Dendritic cell treated with granulocyte-macrophage colony-stimulating factor and Interleukin-4, amounts not matched to agents 40 ng/mL and 50 ng/mL, for 4 days (primary cell): Measurements from ENCODE around the gene FEM1B.
A peak's percentile ranks its signal among the peaks of the same experiment; 100 is the strongest.

ENCODE experiments used
- H3K27ac Mint-ChIP-seq: one replicate; pipeline ENCODE4 v1.8.0; 2022; ENCODE audit warnings: mild to moderate bottlenecking, mixed read lengths
- H3K27me3 Mint-ChIP-seq: one replicate; pipeline ENCODE4 v1.8.0; 2022; ENCODE audit warnings: mild to moderate bottlenecking, mixed read lengths
- H3K36me3 Mint-ChIP-seq: one replicate; pipeline ENCODE4 v1.8.0; 2022; ENCODE audit warnings: low read depth, mixed read lengths
- H3K4me1 Mint-ChIP-seq: one replicate; pipeline ENCODE4 v1.8.0; 2022; ENCODE audit warnings: low read depth, mixed read lengths
- H3K4me3 Mint-ChIP-seq: one replicate; pipeline ENCODE4 v1.8.0; 2022; ENCODE audit warnings: mild to moderate bottlenecking, moderate library complexity, mixed read lengths
- H3K9me3 Mint-ChIP-seq: one replicate; pipeline ENCODE4 v1.8.0; 2022; ENCODE audit warnings: mixed read lengths
- intact Hi-C: fragments of 100-400 bp; cut with micrococcal nuclease; formaldehyde crosslinking; loops from one replicate; pipeline ENCODE4 v1.15.0; 2022

FEM1B gene

GRCh38 chr15:68322796-68323195 lies 45.3 kb downstream of the FEM1B start:
- intact Hi-C loops = no loop called here
- no peaks in the 10 kb centered on the region for H3K9me3 Mint-ChIP-seq
- peaks cover 43% of the 10 kb centered on the region for H3K4me1 Mint-ChIP-seq
- no peak overlapping the region for H3K4me3 Mint-ChIP-seq
- H3K27ac Mint-ChIP-seq = peak overlapping the region; percentile 18
- peaks cover 7% of the 10 kb centered on the region for H3K27me3 Mint-ChIP-seq
- H3K36me3 Mint-ChIP-seq = peaks cover 41% of the 10 kb centered on the region

GRCh38 chr15:68325726-68326125 lies 48.2 kb downstream of the FEM1B start:
- peaks cover 10% of the 10 kb centered on the region for H3K27me3 Mint-ChIP-seq
- no peak overlapping the region for H3K4me3 Mint-ChIP-seq
- intact Hi-C loops = no loop called here
- H3K4me1 Mint-ChIP-seq = peaks cover 54% of the 10 kb centered on the region
- H3K36me3 Mint-ChIP-seq = peaks cover 49% of the 10 kb centered on the region
- peak overlapping the region; percentile 75 for H3K27ac Mint-ChIP-seq
- no peaks in the 10 kb centered on the region for H3K9me3 Mint-ChIP-seq

- Mint-ChIP-seq H3K4me3 (peak overlapping the region; percentile 18), H3K36me3 (peaks cover 58% of the 10 kb centered on the region), H3K4me1 (peaks cover 59% of the 10 kb centered on the region), H3K9me3 (no peaks in the 10 kb centered on the region), H3K27ac (peak overlapping the region; percentile 75), H3K27me3 (peaks cover 17% of the 10 kb centered on the region)
- intact Hi-C loops = no loop called here
These were observed 49.3 kb downstream of the FEM1B start for GRCh38 chr15:68326711-68327354.

- H3K27ac Mint-ChIP-seq = peak overlapping the region; percentile 75
- H3K9me3 Mint-ChIP-seq = no peaks in the 10 kb centered on the region
- intact Hi-C loops = no loop called here
- peaks cover 18% of the 10 kb centered on the region for H3K27me3 Mint-ChIP-seq
- peaks cover 68% of the 10 kb centered on the region for H3K4me1 Mint-ChIP-seq
- peaks cover 61% of the 10 kb centered on the region for H3K36me3 Mint-ChIP-seq
- no peak overlapping the region for H3K4me3 Mint-ChIP-seq
These were observed 50.9 kb downstream of the FEM1B start for GRCh38 chr15:68328443-68328842.

GRCh38 chr15:68328964-68329363 lies 51.4 kb downstream of the FEM1B start:
- peaks cover 56% of the 10 kb centered on the region for H3K36me3 Mint-ChIP-seq
- H3K9me3 Mint-ChIP-seq = no peaks in the 10 kb centered on the region
- H3K4me3 Mint-ChIP-seq = no peak overlapping the region
- H3K27ac Mint-ChIP-seq = no peak overlapping the region
- H3K27me3 Mint-ChIP-seq = peaks cover 16% of the 10 kb centered on the region
- intact Hi-C loops = no loop called here
- H3K4me1 Mint-ChIP-seq = peaks cover 74% of the 10 kb centered on the region

- Mint-ChIP-seq H3K9me3 (no peaks in the 10 kb centered on the region), H3K4me1 (peaks cover 88% of the 10 kb centered on the region), H3K4me3 (no peak overlapping the region), H3K27ac (peak overlapping the region; percentile 28), H3K27me3 (peaks cover 16% of the 10 kb centered on the region), H3K36me3 (peaks cover 47% of the 10 kb centered on the region)
- intact Hi-C loops = no loop called here
These were observed 52.9 kb downstream of the FEM1B start for GRCh38 chr15:68330416-68330815.

GRCh38 chr15:68330901-68331300 lies 53.4 kb downstream of the FEM1B start:
- peaks cover 47% of the 10 kb centered on the region for H3K36me3 Mint-ChIP-seq
- intact Hi-C loops = no loop called here
- H3K4me3 Mint-ChIP-seq = no peak overlapping the region
- peaks cover 92% of the 10 kb centered on the region for H3K4me1 Mint-ChIP-seq
- H3K27me3 Mint-ChIP-seq = peaks cover 16% of the 10 kb centered on the region
- peak overlapping the region; percentile 28 for H3K27ac Mint-ChIP-seq
- H3K9me3 Mint-ChIP-seq = no peaks in the 10 kb centered on the region

GRCh38 chr15:68332266-68332665 lies 54.7 kb downstream of the FEM1B start:
- intact Hi-C loops = no loop called here
- H3K27me3 Mint-ChIP-seq = peaks cover 14% of the 10 kb centered on the region
- H3K4me3 Mint-ChIP-seq = no peak overlapping the region
- H3K27ac Mint-ChIP-seq = peak overlapping the region; percentile 51
- peaks cover 39% of the 10 kb centered on the region for H3K36me3 Mint-ChIP-seq
- no peaks in the 10 kb centered on the region for H3K9me3 Mint-ChIP-seq
- peaks cover 92% of the 10 kb centered on the region for H3K4me1 Mint-ChIP-seq

DNA sequence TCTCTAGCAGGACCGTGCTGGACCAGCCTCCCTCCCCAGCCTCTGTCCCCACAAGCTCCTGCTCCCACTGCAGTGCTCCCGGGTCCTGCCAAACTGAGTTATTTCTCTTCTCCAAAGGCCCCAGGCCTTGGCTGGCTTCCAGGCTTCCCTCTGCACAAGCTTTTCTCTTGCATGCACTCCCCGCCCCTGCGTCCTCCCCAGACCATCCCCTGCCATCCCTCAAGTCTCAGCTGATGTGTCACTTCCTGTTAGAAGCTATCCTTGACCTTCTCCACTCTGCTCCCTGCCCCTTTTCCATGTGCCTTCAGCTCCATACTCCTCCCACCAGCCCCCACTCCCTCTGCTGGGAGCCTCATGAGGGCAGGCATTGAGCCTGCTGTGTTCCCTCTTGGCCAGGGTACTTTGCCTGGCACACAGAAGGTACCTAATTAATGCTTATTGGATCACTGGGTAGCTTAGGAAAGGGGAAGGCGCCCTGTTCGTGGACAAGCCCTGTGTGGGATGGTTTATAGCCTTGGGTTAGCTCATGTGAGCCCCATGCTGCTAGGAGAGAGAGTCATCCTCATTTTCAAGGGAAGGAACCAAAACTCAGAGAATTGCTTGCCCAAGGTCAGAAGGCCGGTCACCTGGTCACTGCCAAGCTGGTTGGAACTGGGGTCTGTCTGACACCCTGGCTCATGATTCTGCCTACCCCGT lies 56.4 kb downstream of the FEM1B start:
- peaks cover 9% of the 10 kb centered on the region for H3K27me3 Mint-ChIP-seq
- intact Hi-C loops = loop anchor here (2.0 kb wide), 1 partner anchor 25 kb away; no protein-coding TSS in a partner anchor
- peak overlapping the region; percentile 98 for H3K27ac Mint-ChIP-seq
- H3K4me1 Mint-ChIP-seq = peaks cover 92% of the 10 kb centered on the region
- H3K4me3 Mint-ChIP-seq = peak overlapping the region; percentile 68
- H3K9me3 Mint-ChIP-seq = no peaks in the 10 kb centered on the region
- H3K36me3 Mint-ChIP-seq = peaks cover 36% of the 10 kb centered on the region

- Mint-ChIP-seq H3K27ac (peak overlapping the region; percentile 98), H3K36me3 (peaks cover 31% of the 10 kb centered on the region), H3K27me3 (peaks cover 9% of the 10 kb centered on the region), H3K4me1 (peaks cover 87% of the 10 kb centered on the region), H3K4me3 (peak overlapping the region; percentile 48), H3K9me3 (no peaks in the 10 kb centered on the region)
- intact Hi-C loops = loop anchor here (2.0 kb wide), 1 partner anchor 24 kb away; no protein-coding TSS in a partner anchor
These were observed 57.1 kb downstream of the FEM1B start for GRCh38 chr15:68334661-68335124.

GRCh38 chr15:68335251-68335650 lies 57.7 kb downstream of the FEM1B start:
- H3K4me1 Mint-ChIP-seq = peaks cover 87% of the 10 kb centered on the region
- no peaks in the 10 kb centered on the region for H3K9me3 Mint-ChIP-seq

GRCh38 chr15:68335655-68336054 lies 58.1 kb downstream of the FEM1B start:
- intact Hi-C loops = loop anchor here (2.0 kb wide), 1 partner anchor 23 kb away; no protein-coding TSS in a partner anchor
- Mint-ChIP-seq H3K27ac (peak overlapping the region; percentile 98), H3K27me3 (peaks cover 9% of the 10 kb centered on the region), H3K4me1 (peaks cover 87% of the 10 kb centered on the region), H3K4me3 (no peak overlapping the region), H3K36me3 (peaks cover 26% of the 10 kb centered on the region), H3K9me3 (no peaks in the 10 kb centered on the region)

More at GRCh38 chr15:68335251-68335650, 57.7 kb downstream of the FEM1B start:
- Mint-ChIP-seq H3K36me3 (peaks cover 26% of the 10 kb centered on the region), H3K27me3 (peaks cover 9% of the 10 kb centered on the region), H3K27ac (peak overlapping the region; percentile 98), H3K4me3 (no peak overlapping the region)
- intact Hi-C loops = loop anchor here (2.0 kb wide), 1 partner anchor 24 kb away; no protein-coding TSS in a partner anchor

DNA sequence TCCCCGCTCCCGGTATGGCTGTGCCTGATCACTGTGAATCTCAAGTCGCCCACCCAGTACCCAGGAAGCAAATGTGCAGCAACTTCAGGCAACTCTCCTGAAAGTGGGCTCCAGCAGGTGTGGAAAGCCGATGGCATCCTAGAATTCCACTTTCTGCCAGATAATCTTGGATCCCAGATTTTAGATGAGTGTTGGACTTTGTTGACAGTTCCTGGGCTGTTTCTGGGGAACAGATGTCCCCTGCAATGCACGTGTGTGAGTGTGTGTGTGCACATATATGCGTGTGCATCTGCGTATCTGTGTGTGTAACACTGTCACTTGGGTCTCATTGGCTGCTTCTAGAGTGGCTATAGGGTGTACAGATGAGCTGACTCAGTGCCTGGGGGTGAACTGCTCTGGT lies 59.0 kb downstream of the FEM1B start:
- Mint-ChIP-seq H3K27me3 (peaks cover 6% of the 10 kb centered on the region), H3K9me3 (no peaks in the 10 kb centered on the region), H3K27ac (peak overlapping the region; percentile 72), H3K4me1 (peaks cover 87% of the 10 kb centered on the region), H3K4me3 (no peak overlapping the region), H3K36me3 (peaks cover 20% of the 10 kb centered on the region)
- intact Hi-C loops = no loop called here

DNA sequence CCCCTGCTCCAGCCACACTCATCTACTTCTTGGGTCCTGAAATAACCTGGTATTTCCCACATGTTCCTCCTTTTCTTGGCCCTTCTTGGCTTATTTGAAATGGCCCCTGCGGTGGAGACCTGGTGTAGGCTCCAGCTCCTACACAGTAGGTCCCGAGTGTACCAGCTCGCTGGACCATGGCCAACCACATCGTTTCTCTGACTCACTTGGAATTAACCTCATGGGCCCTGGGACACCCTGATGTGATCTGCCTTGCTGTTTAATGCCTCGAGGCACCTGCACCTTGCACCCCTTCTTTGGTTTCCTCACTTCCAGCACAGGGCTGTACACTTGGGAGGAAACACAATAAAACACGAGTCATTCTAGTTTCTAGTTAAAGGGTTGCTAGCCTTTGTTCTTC lies 60.3 kb downstream of the FEM1B start:
- Mint-ChIP-seq H3K27me3 (peaks cover 1% of the 10 kb centered on the region), H3K4me1 (peaks cover 88% of the 10 kb centered on the region), H3K4me3 (no peak overlapping the region), H3K36me3 (peaks cover 19% of the 10 kb centered on the region), H3K27ac (peak overlapping the region; percentile 72), H3K9me3 (no peaks in the 10 kb centered on the region)
- intact Hi-C loops = no loop called here
